ENCODE measurements around the gene DLGAP1.

- TF ChIP-seq, protein P1, sequence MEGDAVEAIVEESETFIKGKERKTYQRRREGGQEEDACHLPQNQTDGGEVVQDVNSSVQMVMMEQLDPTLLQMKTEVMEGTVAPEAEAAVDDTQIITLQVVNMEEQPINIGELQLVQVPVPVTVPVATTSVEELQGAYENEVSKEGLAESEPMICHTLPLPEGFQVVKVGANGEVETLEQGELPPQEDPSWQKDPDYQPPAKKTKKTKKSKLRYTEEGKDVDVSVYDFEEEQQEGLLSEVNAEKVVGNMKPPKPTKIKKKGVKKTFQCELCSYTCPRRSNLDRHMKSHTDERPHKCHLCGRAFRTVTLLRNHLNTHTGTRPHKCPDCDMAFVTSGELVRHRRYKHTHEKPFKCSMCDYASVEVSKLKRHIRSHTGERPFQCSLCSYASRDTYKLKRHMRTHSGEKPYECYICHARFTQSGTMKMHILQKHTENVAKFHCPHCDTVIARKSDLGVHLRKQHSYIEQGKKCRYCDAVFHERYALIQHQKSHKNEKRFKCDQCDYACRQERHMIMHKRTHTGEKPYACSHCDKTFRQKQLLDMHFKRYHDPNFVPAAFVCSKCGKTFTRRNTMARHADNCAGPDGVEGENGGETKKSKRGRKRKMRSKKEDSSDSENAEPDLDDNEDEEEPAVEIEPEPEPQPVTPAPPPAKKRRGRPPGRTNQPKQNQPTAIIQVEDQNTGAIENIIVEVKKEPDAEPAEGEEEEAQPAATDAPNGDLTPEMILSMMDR (IDR thresholded peaks at IDR 0.05; ENCODE audit: insufficient read depth, low read length), result no peak
- no peak for TF ChIP-seq POLR2AphosphoS5 (IDR thresholded peaks at IDR 0.05; ENCODE audit: low read depth)
- TF ChIP-seq, protein P2, sequence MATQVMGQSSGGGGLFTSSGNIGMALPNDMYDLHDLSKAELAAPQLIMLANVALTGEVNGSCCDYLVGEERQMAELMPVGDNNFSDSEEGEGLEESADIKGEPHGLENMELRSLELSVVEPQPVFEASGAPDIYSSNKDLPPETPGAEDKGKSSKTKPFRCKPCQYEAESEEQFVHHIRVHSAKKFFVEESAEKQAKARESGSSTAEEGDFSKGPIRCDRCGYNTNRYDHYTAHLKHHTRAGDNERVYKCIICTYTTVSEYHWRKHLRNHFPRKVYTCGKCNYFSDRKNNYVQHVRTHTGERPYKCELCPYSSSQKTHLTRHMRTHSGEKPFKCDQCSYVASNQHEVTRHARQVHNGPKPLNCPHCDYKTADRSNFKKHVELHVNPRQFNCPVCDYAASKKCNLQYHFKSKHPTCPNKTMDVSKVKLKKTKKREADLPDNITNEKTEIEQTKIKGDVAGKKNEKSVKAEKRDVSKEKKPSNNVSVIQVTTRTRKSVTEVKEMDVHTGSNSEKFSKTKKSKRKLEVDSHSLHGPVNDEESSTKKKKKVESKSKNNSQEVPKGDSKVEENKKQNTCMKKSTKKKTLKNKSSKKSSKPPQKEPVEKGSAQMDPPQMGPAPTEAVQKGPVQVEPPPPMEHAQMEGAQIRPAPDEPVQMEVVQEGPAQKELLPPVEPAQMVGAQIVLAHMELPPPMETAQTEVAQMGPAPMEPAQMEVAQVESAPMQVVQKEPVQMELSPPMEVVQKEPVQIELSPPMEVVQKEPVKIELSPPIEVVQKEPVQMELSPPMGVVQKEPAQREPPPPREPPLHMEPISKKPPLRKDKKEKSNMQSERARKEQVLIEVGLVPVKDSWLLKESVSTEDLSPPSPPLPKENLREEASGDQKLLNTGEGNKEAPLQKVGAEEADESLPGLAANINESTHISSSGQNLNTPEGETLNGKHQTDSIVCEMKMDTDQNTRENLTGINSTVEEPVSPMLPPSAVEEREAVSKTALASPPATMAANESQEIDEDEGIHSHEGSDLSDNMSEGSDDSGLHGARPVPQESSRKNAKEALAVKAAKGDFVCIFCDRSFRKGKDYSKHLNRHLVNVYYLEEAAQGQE (IDR thresholded peaks at IDR 0.05; ENCODE audit: insufficient replicate concordance, low read depth), result no peak
Measured at GRCh38 chr18:3889121-3889520, 566.0 kb downstream of the DLGAP1 start.

Data from HL-60 (cell line).